LNCAP (cell line): ENCODE results near the gene KRT86.
A peak's percentile ranks its signal among the peaks of the same experiment; 100 is the strongest.

Source experiments
- CTCF ChIP-seq: fragments of 450-650 bp; IDR thresholded peaks from 2 replicates; pipeline ENCODE4 v1.5.1; 2017; ENCODE audit warnings: mild to moderate bottlenecking

The KRT86 gene

GRCh38 chr12:52252175-52252615 is 22.2 kb upstream of the KRT86 start:
- TF ChIP-seq CTCF: peak; percentile 22; the same call in 1 of the 2 replicates

GRCh38 chr12:52252728-52253343 is 21.6 kb upstream of the KRT86 start:
- no peak for TF ChIP-seq CTCF

- no peak for TF ChIP-seq CTCF
These were observed 20.9 kb upstream of the KRT86 start for GRCh38 chr12:52253391-52254179.

GRCh38 chr12:52254180-52254964 is 20.1 kb upstream of the KRT86 start:
- no peak for TF ChIP-seq CTCF

- no peak for TF ChIP-seq CTCF
These were observed 19.3 kb upstream of the KRT86 start for GRCh38 chr12:52254965-52255751.

GRCh38 chr12:52255926-52256583 is 18.4 kb upstream of the KRT86 start:
- TF ChIP-seq CTCF: no peak
